Sigmoid colon (tissue), 4 donors: Measurements from ENCODE around the gene CLEC16A.

Source experiments
- CTCF ChIP-seq, 4 experiments: fragments of 450-650 bp in 3 of 4; fragments of 200-600 bp in 1 of 4; IDR thresholded peaks; one replicate each; pipeline ENCODE4 v1.5.1; 2016 to 2019; ENCODE audit warnings: antibody characterized with exemption in 4 of 4, mild to moderate bottlenecking in 3 of 4, moderate library complexity in 2 of 4
- EP300 ChIP-seq, 4 donors: sonication (generic); formaldehyde crosslinking; IDR thresholded peaks; one replicate each; pipeline ENCODE4 v1.6.1; 2017; ENCODE audit warnings: antibody characterized with exemption in 4 of 4
- POLR2A ChIP-seq, 2 donors: fragments of 450-650 bp; IDR thresholded peaks; one replicate each; pipeline ENCODE4 v1.6.1; 2016; ENCODE audit warnings: antibody characterized with exemption in 2 of 2, mild to moderate bottlenecking in 2 of 2, moderate library complexity in 2 of 2
- POLR2AphosphoS5 ChIP-seq, 4 donors: sonication (generic); formaldehyde crosslinking; IDR thresholded peaks; one replicate each; pipeline ENCODE4 v1.6.1; 2017; ENCODE audit warnings: antibody characterized with exemption in 4 of 4

DNA sequence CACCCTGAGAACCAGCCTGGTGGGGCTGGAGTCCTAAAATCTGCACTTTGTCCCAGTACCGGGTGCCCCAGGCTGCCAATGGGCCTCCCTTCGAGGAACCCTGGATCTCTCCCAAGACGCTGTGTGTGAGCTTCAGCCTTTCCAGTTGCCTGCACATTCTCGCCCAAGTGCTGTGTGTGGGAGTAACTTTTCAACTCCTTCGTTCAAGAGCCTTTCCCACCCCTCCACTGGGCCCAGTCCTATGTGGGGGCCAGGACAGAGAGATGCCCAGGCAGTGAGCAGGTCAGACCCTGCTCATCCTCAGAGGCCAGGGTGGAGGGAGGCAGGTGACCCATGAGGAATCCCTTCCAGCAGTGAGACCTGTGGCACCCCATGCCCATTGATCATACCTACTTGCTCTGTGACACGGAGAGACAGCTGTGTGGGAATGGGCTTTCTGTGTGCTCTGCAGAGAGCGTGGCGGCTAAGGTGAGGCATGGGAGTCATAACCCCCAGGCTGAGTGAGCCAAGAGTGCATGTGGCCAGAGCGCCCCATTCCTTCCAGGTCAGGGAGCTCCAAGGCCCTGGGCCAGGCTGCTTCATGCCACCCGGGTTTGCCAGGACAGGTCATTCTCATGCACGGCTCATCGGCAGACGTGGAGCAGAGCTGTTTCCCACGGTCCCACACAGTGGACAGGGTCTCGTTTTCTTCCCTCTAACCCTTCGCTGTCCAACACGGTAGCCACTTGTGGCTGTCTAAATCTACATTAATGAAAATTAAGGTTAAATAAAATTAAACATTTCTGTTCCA is 154.4 kb downstream of the CLEC16A start:
- TF ChIP-seq CTCF (IDR thresholded peaks at IDR 0.05) (no peak), POLR2AphosphoS5 (IDR thresholded peaks at IDR 0.05) (no peak), POLR2A (IDR thresholded peaks at IDR 0.05) (no peak), EP300 (IDR thresholded peaks at IDR 0.05) (no peak)
